ENCODE results near the gene CHMP2A. TPM values are rescaled to one million over a fixed set of nuclear protein-coding genes. Genes with fewer than 3 reads are reported as not detected.
A peak's percentile ranks its signal among the peaks of the same experiment; 100 is the strongest.

CHMP2A gene
- total and polyA plus RNA-seq, 2 of the 13 experiments (the other 11 are each of a cell fraction or from before 2014, with no cell fraction given) = 49.7 to 55.0 TPM

- TF ChIP-seq, protein P1, sequence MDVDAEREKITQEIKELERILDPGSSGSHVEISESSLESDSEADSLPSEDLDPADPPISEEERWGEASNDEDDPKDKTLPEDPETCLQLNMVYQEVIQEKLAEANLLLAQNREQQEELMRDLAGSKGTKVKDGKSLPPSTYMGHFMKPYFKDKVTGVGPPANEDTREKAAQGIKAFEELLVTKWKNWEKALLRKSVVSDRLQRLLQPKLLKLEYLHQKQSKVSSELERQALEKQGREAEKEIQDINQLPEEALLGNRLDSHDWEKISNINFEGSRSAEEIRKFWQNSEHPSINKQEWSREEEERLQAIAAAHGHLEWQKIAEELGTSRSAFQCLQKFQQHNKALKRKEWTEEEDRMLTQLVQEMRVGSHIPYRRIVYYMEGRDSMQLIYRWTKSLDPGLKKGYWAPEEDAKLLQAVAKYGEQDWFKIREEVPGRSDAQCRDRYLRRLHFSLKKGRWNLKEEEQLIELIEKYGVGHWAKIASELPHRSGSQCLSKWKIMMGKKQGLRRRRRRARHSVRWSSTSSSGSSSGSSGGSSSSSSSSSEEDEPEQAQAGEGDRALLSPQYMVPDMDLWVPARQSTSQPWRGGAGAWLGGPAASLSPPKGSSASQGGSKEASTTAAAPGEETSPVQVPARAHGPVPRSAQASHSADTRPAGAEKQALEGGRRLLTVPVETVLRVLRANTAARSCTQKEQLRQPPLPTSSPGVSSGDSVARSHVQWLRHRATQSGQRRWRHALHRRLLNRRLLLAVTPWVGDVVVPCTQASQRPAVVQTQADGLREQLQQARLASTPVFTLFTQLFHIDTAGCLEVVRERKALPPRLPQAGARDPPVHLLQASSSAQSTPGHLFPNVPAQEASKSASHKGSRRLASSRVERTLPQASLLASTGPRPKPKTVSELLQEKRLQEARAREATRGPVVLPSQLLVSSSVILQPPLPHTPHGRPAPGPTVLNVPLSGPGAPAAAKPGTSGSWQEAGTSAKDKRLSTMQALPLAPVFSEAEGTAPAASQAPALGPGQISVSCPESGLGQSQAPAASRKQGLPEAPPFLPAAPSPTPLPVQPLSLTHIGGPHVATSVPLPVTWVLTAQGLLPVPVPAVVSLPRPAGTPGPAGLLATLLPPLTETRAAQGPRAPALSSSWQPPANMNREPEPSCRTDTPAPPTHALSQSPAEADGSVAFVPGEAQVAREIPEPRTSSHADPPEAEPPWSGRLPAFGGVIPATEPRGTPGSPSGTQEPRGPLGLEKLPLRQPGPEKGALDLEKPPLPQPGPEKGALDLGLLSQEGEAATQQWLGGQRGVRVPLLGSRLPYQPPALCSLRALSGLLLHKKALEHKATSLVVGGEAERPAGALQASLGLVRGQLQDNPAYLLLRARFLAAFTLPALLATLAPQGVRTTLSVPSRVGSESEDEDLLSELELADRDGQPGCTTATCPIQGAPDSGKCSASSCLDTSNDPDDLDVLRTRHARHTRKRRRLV (CRISPR knock-in tag; IDR thresholded peaks at IDR 0.05) = no peak
- TF ChIP-seq PLRG1 (conservative IDR thresholded peaks at IDR 0.05) = no peak
- no peak for TF ChIP-seq KAT2B (IDR thresholded peaks at IDR 0.05; ENCODE audit: borderline replicate concordance, low read depth, low read length)
- no peak for TF ChIP-seq FOXM1 (CRISPR knock-in tag; IDR thresholded peaks at IDR 0.05)
- TF ChIP-seq ZBTB8A (CRISPR knock-in tag; IDR thresholded peaks at IDR 0.05; ENCODE audit: borderline replicate concordance, low read depth) = no peak
- no peak for TF ChIP-seq ZC3H4 (CRISPR knock-in tag; IDR thresholded peaks at IDR 0.05; ENCODE audit: borderline replicate concordance)
- no peak for TF ChIP-seq JUNB (CRISPR knock-in tag; IDR thresholded peaks at IDR 0.05; ENCODE audit: borderline replicate concordance)
- peak; percentile 59; the same call in 1 of the 2 replicates for TF ChIP-seq KMT2B (CRISPR knock-in tag; IDR thresholded peaks at IDR 0.05)
- no peak for TF ChIP-seq MTF1 (CRISPR knock-in tag; IDR thresholded peaks at IDR 0.05)
- TF ChIP-seq SETDB1 (CRISPR knock-in tag; IDR thresholded peaks at IDR 0.05; ENCODE audit: borderline replicate concordance) = no peak
- no peak; the same call in 1 of the 2 replicates for TF ChIP-seq KAT7 (CRISPR knock-in tag; IDR thresholded peaks at IDR 0.05; ENCODE audit: borderline replicate concordance)
- peak; percentile 87 for TF ChIP-seq DR1 (CRISPR knock-in tag; IDR thresholded peaks at IDR 0.05)
- no peak for TF ChIP-seq SUZ12 (IDR thresholded peaks at IDR 0.05; ENCODE audit: low read depth, low read length)
- TF ChIP-seq HHEX (CRISPR knock-in tag; IDR thresholded peaks at IDR 0.05) = no peak
- no peak for TF ChIP-seq POLR2AphosphoS2 (IDR thresholded peaks at IDR 0.05; ENCODE audit: low read depth, low read length)
- no peak; the same call in 1 of the 2 replicates for TF ChIP-seq ZBTB42 (CRISPR knock-in tag; IDR thresholded peaks at IDR 0.05)
- TF ChIP-seq, protein P2, sequence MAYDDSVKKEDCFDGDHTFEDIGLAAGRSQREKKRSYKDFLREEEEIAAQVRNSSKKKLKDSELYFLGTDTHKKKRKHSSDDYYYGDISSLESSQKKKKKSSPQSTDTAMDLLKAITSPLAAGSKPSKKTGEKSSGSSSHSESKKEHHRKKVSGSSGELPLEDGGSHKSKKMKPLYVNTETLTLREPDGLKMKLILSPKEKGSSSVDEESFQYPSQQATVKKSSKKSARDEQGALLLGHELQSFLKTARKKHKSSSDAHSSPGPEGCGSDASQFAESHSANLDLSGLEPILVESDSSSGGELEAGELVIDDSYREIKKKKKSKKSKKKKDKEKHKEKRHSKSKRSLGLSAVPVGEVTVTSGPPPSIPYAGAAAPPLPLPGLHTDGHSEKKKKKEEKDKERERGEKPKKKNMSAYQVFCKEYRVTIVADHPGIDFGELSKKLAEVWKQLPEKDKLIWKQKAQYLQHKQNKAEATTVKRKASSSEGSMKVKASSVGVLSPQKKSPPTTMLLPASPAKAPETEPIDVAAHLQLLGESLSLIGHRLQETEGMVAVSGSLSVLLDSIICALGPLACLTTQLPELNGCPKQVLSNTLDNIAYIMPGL (CRISPR knock-in tag; IDR thresholded peaks at IDR 0.05; ENCODE audit: borderline replicate concordance in 1 of 2, low read depth in 1 of 2) = peak in 1 of 2 experiments; percentile 41; a peak in 3 of 4 replicates
- TF ChIP-seq AGO1 (IDR thresholded peaks at IDR 0.05; ENCODE audit: low read depth, low read length, poor library complexity, severe bottlenecking) = peak; percentile 27
- 0 out of 2 replicates have a peak, but pooled peaks have one; percentile 14 for TF ChIP-seq ELF4 (CRISPR knock-in tag; IDR thresholded peaks at IDR 0.05; ENCODE audit: borderline replicate concordance)
- no peak for TF ChIP-seq FOXP1 (IDR thresholded peaks at IDR 0.05)
- no peak for TF ChIP-seq FOXP1 (CRISPR knock-in tag; IDR thresholded peaks at IDR 0.05)
- TF ChIP-seq, protein P3, sequence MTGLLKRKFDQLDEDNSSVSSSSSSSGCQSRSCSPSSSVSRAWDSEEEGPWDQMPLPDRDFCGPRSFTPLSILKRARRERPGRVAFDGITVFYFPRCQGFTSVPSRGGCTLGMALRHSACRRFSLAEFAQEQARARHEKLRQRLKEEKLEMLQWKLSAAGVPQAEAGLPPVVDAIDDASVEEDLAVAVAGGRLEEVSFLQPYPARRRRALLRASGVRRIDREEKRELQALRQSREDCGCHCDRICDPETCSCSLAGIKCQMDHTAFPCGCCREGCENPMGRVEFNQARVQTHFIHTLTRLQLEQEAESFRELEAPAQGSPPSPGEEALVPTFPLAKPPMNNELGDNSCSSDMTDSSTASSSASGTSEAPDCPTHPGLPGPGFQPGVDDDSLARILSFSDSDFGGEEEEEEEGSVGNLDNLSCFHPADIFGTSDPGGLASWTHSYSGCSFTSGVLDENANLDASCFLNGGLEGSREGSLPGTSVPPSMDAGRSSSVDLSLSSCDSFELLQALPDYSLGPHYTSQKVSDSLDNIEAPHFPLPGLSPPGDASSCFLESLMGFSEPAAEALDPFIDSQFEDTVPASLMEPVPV (CRISPR knock-in tag; IDR thresholded peaks at IDR 0.05) = no peak
- no peak for TF ChIP-seq RFX3 (CRISPR knock-in tag; IDR thresholded peaks at IDR 0.05)
- TF ChIP-seq MED8 (CRISPR knock-in tag; IDR thresholded peaks at IDR 0.05; ENCODE audit: insufficient replicate concordance) = no peak
Observed at GRCh38 chr19:58558623-58559274, 3.8 kb upstream of the CHMP2A start (continued).
